Occipital lobe (tissue), 2 donors: ENCODE measurements around the gene ABCC1. TPM values are rescaled to one million over a fixed set of nuclear protein-coding genes. Genes with fewer than 3 reads are reported as not detected.
"Not testable (repeated sequence)": the region's sequence is repeated elsewhere in the genome, so short reads cannot be mapped to it uniquely, and the experiment has no call there.

Source experiments
- DNase-seq: peaks from one replicate; lab custom pipeline; 2025; lab: John Stamatoyannopoulos, UW
- total RNA-seq: library from RNA; depleted of rRNA; stranded (reverse); fragments of >200 nt; gene quantifications from one replicate; pipeline ENCODE4 v1.2.3, GENCODE V29; 2014

ABCC1 gene
- total RNA-seq, 1 donor from 2014 or later, result 10.5 TPM

- DNase-seq, result no peak
Measured at GRCh38 chr16:15966836-15967546, 17.6 kb downstream of the ABCC1 start.

- no peak for DNase-seq
Measured at GRCh38 chr16:15967655-15968315, 18.4 kb downstream of the ABCC1 start.

- no peak for DNase-seq
Measured at GRCh38 chr16:15970202-15970601, 20.8 kb downstream of the ABCC1 start.

- DNase-seq, result no peak
Measured at GRCh38 chr16:15970743-15971439, 21.5 kb downstream of the ABCC1 start.

GRCh38 chr16:15971440-15971815 lies 22.0 kb downstream of the ABCC1 start:
- DNase-seq, result no peak

- no peak for DNase-seq
Measured at GRCh38 chr16:15972046-15972868, 22.8 kb downstream of the ABCC1 start.

- DNase-seq, result no peak
Measured at GRCh38 chr16:15973421-15973820, 24.0 kb downstream of the ABCC1 start.

GRCh38 chr16:15974057-15974456 lies 24.6 kb downstream of the ABCC1 start:
- DNase-seq, result no peak

- DNase-seq, result no peak
Measured at GRCh38 chr16:15975172-15975571, 25.8 kb downstream of the ABCC1 start.

GRCh38 chr16:15976225-15976812 lies 26.9 kb downstream of the ABCC1 start:
- DNase-seq, result no peak

- DNase-seq, result no peak
Measured at GRCh38 chr16:15976929-15977637, 27.7 kb downstream of the ABCC1 start.

- DNase-seq, result no peak
Measured at GRCh38 chr16:15979801-15980200, 30.4 kb downstream of the ABCC1 start.

- DNase-seq, result no peak
Measured at GRCh38 chr16:15980329-15980728, 30.9 kb downstream of the ABCC1 start.

GRCh38 chr16:15981382-15981781 lies 32.0 kb downstream of the ABCC1 start:
- DNase-seq, result no peak

- not testable (repeated sequence) for DNase-seq
Measured at GRCh38 chr16:15982194-15982915, 32.9 kb downstream of the ABCC1 start.

GRCh38 chr16:15983898-15984297 lies 34.5 kb downstream of the ABCC1 start:
- DNase-seq, result no peak

- no peak for DNase-seq
Measured at GRCh38 chr16:15985144-15985543, 35.7 kb downstream of the ABCC1 start.

GRCh38 chr16:15986261-15986660 lies 36.8 kb downstream of the ABCC1 start:
- no peak for DNase-seq

- no peak for DNase-seq
Measured at GRCh38 chr16:15988268-15989013, 39.0 kb downstream of the ABCC1 start.
